Caco-2 (cell line): Measurements from ENCODE around the gene HSD17B12. TPM values are rescaled to one million over a fixed set of nuclear protein-coding genes. Genes with fewer than 3 reads are reported as not detected.

Source experiments
- BruUV-seq: library from RNA; stranded (reverse); fragments of 400-500 nt; replicated peaks from 2 replicates; lab custom pipeline; 2021; lab: Mats Ljungman, UMichigan
- CTCF ChIA-PET: fragments of 300-600 bp; sonication (Branson Sonifier 250); formaldehyde crosslinking; loops from one replicate; lab custom pipeline; 2022; ENCODE audit warnings: antibody characterized with exemption; lab: Charles Lee
- POLR2A ChIA-PET: fragments of 300-600 bp; sonication (Branson Sonifier 250); formaldehyde crosslinking; loops from one replicate; lab custom pipeline; 2022; ENCODE audit warnings: antibody characterized with exemption; lab: Charles Lee
- DNase-seq, 2 experiments: peaks; one replicate each; pipeline versions ENCODE4 v3.0.0 to v3.0.0-alpha.2; 2020 to 2022
- H3K27me3 ChIP-seq: replicated peaks from 2 replicates; pipeline ENCODE4 v1.6.0; 2011; ENCODE audit warnings: low read length; ENCODE audit not compliant: control insufficient read depth, insufficient read depth
- H3K36me3 ChIP-seq: 2 replicates; pipeline ENCODE4 v1.5.1; 2011; ENCODE audit warnings: low read length; ENCODE audit not compliant: control insufficient read depth, insufficient read depth
- H3K4me1 ChIP-seq: fragments of 250-450 bp; sonication (Bioruptor Pico); 2 replicates; pipeline ENCODE4 v1.5.1; 2020; ENCODE audit warnings: mild to moderate bottlenecking
- H3K4me3 ChIP-seq: 2 replicates; pipeline ENCODE4 v1.5.1; 2011; ENCODE audit warnings: low read depth, mild to moderate bottlenecking, control low read depth, low read length
- H3K9me3 ChIP-seq: fragments of 250-450 bp; sonication (Bioruptor Pico); 2 replicates; pipeline ENCODE4 v1.5.1; 2020; ENCODE audit warnings: mild to moderate bottlenecking, moderate library complexity
- H3K27ac Mint-ChIP-seq: one replicate; pipeline ENCODE4 v1.8.0; 2022; ENCODE audit warnings: mixed read lengths; ENCODE audit not compliant: unreplicated experiment
- H3K27me3 Mint-ChIP-seq: one replicate; pipeline ENCODE4 v1.8.0; 2022; ENCODE audit warnings: mixed read lengths; ENCODE audit not compliant: insufficient read depth, unreplicated experiment
- H3K36me3 Mint-ChIP-seq: one replicate; pipeline ENCODE4 v1.8.0; 2022; ENCODE audit warnings: mild to moderate bottlenecking, mixed read lengths; ENCODE audit not compliant: insufficient read depth, unreplicated experiment
- H3K4me1 Mint-ChIP-seq: one replicate; pipeline ENCODE4 v1.8.0; 2022; ENCODE audit warnings: low read depth, mixed read lengths; ENCODE audit not compliant: unreplicated experiment
- H3K4me3 Mint-ChIP-seq: one replicate; pipeline ENCODE4 v1.8.0; 2022; ENCODE audit warnings: mild to moderate bottlenecking, moderate library complexity, mixed read lengths; ENCODE audit not compliant: unreplicated experiment
- H3K9me3 Mint-ChIP-seq: one replicate; pipeline ENCODE4 v1.8.0; 2022; ENCODE audit warnings: mixed read lengths; ENCODE audit not compliant: unreplicated experiment
- CTCF ChIP-seq, 2 experiments: fragments of 200-600 bp in 1 of 2; IDR thresholded peaks; 1 replicate in 1 of 2; 2 replicates in 1 of 2; pipeline versions ENCODE4 v1.5.1 to v1.8.0; 2011 to 2022; ENCODE audit warnings: antibody characterized with exemption in 1 of 2, control low read depth in 1 of 2, inconsistent platforms in 1 of 2, low read depth in 1 of 2, low read length in 1 of 2, mild to moderate bottlenecking in 1 of 2, moderate library complexity in 1 of 2; ENCODE audit not compliant: insufficient read depth in 1 of 2, severe bottlenecking in 1 of 2, unreplicated experiment in 1 of 2
- intact Hi-C: fragments of 100-400 bp; cut with micrococcal nuclease; formaldehyde crosslinking; loops from one replicate; pipeline ENCODE4 v1.10.0; 2022; ENCODE audit not compliant: unreplicated experiment
- total RNA-seq: library from RNA; stranded (reverse); gene quantifications from 2 replicates; pipeline ENCODE4 v1.2.3, GENCODE V29; 2022

Gene HSD17B12
- total RNA-seq, 1 experiment from 2014 or later, result 155 TPM

- H3K4me3 ChIP-seq, result no peak overlapping the region
- 0 out of 2 replicates have a peak, but pooled peaks cover 1% of the 10 kb centered on the region for H3K36me3 ChIP-seq
- TF ChIP-seq CTCF (IDR thresholded peaks at IDR 0.05; ENCODE audit: insufficient read depth in 1 of 2, low read depth in 1 of 2, low read length in 1 of 2, severe bottlenecking in 1 of 2, unreplicated experiment in 1 of 2), result no peak
- Mint-ChIP-seq H3K4me3 (no peak overlapping the region), H3K4me1 (peaks cover 27% of the 10 kb centered on the region), H3K27ac (no peak overlapping the region), H3K27me3 (no peaks in the 10 kb centered on the region), H3K36me3 (peaks cover 42% of the 10 kb centered on the region), H3K9me3 (no peaks in the 10 kb centered on the region)
- no peaks in the 10 kb centered on the region for H3K27me3 ChIP-seq
- CTCF ChIA-PET, result no interaction called here
- BruUV-seq, result no TSS peak
- H3K4me1 ChIP-seq, result peaks cover 21% of the 10 kb centered on the region; the same call in 1 of the 2 replicates
- POLR2A ChIA-PET, result no interaction called here
- H3K9me3 ChIP-seq, result no peaks in the 10 kb centered on the region
- no peak for DNase-seq
- intact Hi-C loops, result no loop called here
Observed at GRCh38 chr11:43688394-43688793, 7.9 kb downstream of the HSD17B12 start.

- H3K4me1 Mint-ChIP-seq, result peaks cover 23% of the 10 kb centered on the region
- TF ChIP-seq CTCF (IDR thresholded peaks at IDR 0.05; ENCODE audit: insufficient read depth in 1 of 2, low read depth in 1 of 2, low read length in 1 of 2, severe bottlenecking in 1 of 2, unreplicated experiment in 1 of 2), result no peak
- DNase-seq, result no peak
- Histone ChIP-seq H3K36me3 (no peaks in the 10 kb centered on the region), H3K9me3 (no peaks in the 10 kb centered on the region), H3K4me3 (no peak overlapping the region), H3K27me3 (no peaks in the 10 kb centered on the region), H3K4me1 (peaks cover 14% of the 10 kb centered on the region; the same call in 1 of the 2 replicates)
- no TSS peak for BruUV-seq
- H3K4me3 Mint-ChIP-seq, result no peak overlapping the region
- H3K27ac Mint-ChIP-seq, result no peak overlapping the region
- intact Hi-C loops, result no loop called here
- no peaks in the 10 kb centered on the region for H3K27me3 Mint-ChIP-seq
- peaks cover 36% of the 10 kb centered on the region for H3K36me3 Mint-ChIP-seq
- POLR2A ChIA-PET, result no interaction called here
- H3K9me3 Mint-ChIP-seq, result no peaks in the 10 kb centered on the region
- CTCF ChIA-PET, result no interaction called here
Observed at GRCh38 chr11:43689167-43689566, 8.6 kb downstream of the HSD17B12 start.

GRCh38 chr11:43690929-43691725, 10.6 kb downstream of the HSD17B12 start:
- no peak for DNase-seq
- peaks cover 23% of the 10 kb centered on the region for H3K36me3 Mint-ChIP-seq
- no peaks in the 10 kb centered on the region for H3K27me3 ChIP-seq
- peaks cover 19% of the 10 kb centered on the region for H3K4me1 Mint-ChIP-seq
- no peak overlapping the region for H3K4me3 Mint-ChIP-seq
- no peak for TF ChIP-seq CTCF (IDR thresholded peaks at IDR 0.05; ENCODE audit: insufficient read depth in 1 of 2, low read depth in 1 of 2, low read length in 1 of 2, severe bottlenecking in 1 of 2, unreplicated experiment in 1 of 2)
- no peak overlapping the region for H3K27ac Mint-ChIP-seq
- no peak overlapping the region for H3K4me3 ChIP-seq
- intact Hi-C loops, result loop anchor here (1.0 kb wide), 1 partner anchor 11 kb away; no protein-coding TSS in a partner anchor
- H3K4me1 ChIP-seq, result no peaks in the 10 kb centered on the region
- H3K36me3 ChIP-seq, result no peaks in the 10 kb centered on the region
- no peaks in the 10 kb centered on the region for H3K9me3 ChIP-seq
- no peaks in the 10 kb centered on the region for H3K27me3 Mint-ChIP-seq
- CTCF ChIA-PET, result no interaction called here
- BruUV-seq, result no TSS peak
- POLR2A ChIA-PET, result no interaction called here
- no peaks in the 10 kb centered on the region for H3K9me3 Mint-ChIP-seq
